ENCODE measurements around the gene ABHD1.

DNA sequence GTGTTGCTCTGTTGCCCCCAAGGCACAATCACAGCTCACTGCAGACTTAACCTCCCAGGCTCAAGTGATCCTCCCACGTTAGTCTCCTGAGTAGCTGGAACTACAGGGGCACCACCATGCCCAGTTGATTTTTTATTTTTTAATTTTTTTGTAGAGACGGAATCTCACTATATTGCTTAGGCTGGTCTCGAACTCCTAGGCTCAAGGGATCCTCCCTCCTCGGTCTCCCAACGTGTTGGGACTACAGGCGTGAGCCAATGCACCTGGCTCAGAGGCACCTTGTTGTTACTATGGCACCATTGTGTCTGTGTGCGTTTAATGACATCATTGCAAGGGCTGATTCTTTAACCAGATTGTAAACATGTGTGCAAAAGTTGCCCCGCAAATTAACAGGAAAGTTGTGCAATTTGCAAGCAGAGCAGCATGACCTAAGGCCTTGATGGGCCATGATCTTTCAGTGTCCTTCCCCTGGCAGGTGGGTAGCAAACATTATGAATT lies 47.8 kb downstream of the ABHD1 start:
- TF ChIP-seq, protein P1, sequence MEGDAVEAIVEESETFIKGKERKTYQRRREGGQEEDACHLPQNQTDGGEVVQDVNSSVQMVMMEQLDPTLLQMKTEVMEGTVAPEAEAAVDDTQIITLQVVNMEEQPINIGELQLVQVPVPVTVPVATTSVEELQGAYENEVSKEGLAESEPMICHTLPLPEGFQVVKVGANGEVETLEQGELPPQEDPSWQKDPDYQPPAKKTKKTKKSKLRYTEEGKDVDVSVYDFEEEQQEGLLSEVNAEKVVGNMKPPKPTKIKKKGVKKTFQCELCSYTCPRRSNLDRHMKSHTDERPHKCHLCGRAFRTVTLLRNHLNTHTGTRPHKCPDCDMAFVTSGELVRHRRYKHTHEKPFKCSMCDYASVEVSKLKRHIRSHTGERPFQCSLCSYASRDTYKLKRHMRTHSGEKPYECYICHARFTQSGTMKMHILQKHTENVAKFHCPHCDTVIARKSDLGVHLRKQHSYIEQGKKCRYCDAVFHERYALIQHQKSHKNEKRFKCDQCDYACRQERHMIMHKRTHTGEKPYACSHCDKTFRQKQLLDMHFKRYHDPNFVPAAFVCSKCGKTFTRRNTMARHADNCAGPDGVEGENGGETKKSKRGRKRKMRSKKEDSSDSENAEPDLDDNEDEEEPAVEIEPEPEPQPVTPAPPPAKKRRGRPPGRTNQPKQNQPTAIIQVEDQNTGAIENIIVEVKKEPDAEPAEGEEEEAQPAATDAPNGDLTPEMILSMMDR (IDR thresholded peaks at IDR 0.05; ENCODE audit: low read depth, low read length) = no peak
- TF ChIP-seq EZH2phosphoT487 (IDR thresholded peaks at IDR 0.05; ENCODE audit: low read depth) = no peak

Measured in OCI-LY3 (cell line).